GM19455 (cell line): ENCODE measurements around the gene FGF11.
"Not testable (repeated sequence)": the region's sequence is repeated elsewhere in the genome, so short reads cannot be mapped to it uniquely, and the experiment has no call there.

Source experiments
- ATAC-seq: cut with Tn5 transposase; IDR thresholded peaks from one replicate; pipeline ENCODE4 v1.9.1; 2021; ENCODE audit not compliant: unreplicated experiment

Gene FGF11

GRCh38 chr17:7460850-7461660 is 21.7 kb downstream of the FGF11 start:
- ATAC-seq: no peak

DNA sequence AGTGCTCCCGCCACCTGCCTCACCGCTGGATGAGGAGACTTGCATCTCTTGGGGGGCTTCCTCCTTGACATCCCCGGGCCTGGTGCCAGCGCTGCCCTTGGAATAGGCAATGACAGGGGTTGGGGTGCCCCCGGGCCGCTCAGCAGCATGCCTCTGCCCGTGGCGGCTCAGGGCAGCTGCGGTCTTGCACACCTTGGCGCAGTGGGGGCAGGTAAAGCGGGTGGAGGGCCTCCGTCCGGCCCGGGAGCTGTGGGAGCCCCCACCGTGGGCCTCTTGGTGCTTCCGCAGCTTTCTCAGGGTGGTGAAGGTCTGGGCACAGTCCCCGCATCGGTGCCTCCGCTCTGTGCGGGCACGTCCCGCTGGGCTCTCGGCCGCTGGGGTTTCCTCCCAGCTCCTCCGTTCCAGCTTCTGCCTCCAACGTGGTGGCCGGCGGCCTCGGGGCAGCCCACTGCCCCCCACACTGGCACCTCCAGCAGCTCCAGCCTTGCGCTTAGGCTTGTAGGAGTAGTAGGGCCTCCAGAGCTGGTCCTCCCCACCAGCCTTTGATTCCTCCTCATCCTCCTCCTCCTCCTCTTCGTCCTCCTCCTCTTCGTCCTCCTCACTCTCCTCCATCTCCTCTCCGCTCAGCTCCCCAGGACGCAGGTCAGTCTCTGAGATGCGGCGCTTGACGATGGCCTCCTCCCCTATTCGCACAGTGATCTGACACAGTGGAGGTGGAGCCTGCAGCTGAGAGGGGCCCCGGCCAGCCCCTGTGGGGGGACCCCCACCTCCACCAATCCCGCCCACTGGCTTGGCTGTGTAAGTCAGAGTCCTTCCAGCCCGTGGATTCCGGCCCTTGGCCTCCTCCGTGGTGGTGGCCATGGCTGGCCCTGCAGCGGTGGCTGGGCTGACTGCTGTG is 23.4 kb downstream of the FGF11 start:
- no peak for ATAC-seq

GRCh38 chr17:7463372-7463846 is 24.1 kb downstream of the FGF11 start:
- ATAC-seq: no peak

DNA sequence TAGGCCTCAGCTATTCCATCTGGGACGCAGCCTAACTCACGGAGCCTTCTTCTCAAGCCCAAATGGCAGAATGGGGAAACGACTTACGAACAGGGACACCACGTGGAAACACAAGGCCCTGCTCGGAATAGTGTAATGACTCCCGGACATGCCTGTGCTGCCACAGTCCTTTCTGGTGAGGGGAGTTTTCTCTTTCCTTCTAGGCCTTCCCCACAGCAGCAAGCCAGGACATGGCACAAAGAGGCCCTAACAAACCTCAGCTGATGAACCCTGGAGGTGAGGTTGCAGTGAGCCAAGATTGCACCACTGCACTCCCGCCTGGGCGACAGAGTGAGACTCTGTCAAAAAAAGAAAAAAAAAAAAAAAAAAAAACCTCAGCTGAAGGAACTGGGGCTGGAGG is 24.8 kb downstream of the FGF11 start:
- no peak for ATAC-seq

GRCh38 chr17:7465597-7466275 is 26.4 kb downstream of the FGF11 start:
- ATAC-seq: no peak

GRCh38 chr17:7466318-7466638 is 27.0 kb downstream of the FGF11 start:
- no peak for ATAC-seq

DNA sequence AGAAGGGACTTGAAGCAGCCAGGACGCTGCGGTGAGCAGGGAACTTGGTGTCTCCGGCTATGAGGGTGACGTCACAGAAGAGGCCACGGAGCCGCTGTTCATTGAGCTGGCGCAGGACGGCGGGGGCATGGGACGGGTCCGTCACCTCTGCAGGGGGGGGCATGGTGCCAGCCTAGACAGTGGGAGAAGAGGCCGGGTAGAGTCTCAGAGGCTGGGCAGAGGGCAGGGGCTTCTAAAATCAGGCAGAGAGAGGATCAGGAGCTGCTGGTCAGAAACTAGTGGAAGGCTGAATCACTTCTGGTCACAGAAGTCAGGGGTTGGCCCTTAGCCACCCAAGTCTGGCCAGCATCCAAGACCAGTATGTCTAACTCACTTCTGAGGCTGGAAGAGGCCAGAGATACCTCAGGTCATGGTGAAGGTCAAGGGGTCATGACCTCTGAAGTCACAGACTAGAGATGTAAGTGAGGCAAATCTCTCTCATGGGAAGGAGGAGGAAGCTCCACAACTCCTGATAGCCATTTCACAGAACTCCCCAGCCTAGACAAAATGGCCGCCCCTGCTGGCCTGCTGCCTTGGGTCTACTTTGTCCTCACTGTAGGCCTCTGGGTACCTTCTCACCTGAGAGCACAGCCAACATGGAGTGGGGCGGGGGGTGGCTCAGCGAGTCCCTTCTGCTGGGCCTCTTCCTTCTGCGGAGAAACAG is 27.5 kb downstream of the FGF11 start:
- no peak for ATAC-seq

- ATAC-seq: no peak
Observed at GRCh38 chr17:7467498-7467897, 28.2 kb downstream of the FGF11 start.

GRCh38 chr17:7468290-7468689 is 29.0 kb downstream of the FGF11 start:
- ATAC-seq: no peak

DNA sequence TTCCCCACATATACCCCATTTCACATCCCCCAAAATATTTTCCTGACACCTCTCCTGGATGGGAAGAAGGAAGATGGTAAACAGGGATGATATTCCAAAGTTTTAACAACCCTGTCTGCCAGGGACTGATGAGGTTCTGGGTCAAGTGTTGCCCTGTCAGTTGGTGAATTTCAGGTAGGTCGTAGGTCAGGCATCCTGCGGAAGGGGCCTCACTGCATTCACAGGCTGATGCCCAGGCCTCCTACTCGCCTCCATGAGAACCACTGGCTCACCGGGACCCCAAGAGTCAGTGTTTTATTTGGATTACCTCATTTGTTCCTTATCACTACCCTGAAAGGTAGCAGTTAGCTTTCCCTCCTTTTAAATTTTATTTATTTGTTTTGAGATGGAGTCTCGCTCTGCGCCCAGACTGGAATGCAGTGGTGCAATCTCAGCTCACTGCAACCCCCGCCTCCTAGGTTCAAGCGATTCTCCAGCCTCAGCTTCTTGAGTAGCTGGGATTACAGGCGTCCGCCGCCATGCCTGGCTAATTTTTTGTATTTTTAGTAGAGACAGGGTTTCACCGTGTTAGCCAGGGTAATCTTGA is 29.6 kb downstream of the FGF11 start:
- no peak for ATAC-seq

DNA sequence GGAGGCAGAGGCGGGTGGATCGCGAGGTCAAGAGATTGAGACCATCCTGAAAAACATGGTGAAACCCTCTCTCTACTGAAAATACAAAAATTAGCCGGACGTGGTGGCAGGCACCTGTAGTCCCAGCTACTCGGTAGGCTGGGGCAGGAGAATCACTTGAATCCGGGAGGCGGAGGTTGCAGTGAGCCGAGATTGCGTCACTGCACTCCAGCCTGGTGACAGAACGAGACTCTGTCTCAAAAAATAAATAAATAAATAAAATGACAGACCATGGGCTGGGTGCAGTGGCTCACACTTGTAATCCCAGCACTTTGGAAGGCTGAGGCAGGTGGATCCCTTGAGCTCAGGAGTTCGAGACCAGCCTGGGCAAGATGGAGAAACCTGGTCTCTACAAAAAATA is 30.5 kb downstream of the FGF11 start:
- not testable (repeated sequence) for ATAC-seq

DNA sequence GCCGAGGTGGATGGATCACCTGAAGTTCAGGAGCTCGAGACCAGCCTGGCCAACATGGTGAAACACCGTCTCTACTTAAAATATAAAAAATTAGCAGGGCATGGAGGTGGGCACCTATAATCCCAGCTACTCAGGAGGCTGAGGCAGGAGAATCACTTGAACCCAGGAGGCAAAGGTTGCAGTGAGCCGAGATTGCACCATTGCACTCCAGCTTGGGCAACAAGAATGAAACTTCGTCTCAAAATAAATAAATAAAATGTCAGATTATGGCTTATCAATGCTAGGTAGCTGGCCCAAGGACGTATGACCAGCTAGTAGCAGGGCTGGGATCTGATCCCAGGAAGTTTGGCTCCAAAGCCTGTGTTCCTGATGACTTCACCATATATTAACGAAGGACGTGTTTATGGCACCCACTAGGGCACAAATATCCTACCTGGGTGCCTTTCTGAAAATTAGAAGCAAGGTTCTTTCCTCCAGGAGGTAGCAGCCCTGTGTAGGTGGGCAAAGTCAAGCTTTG is 31.2 kb downstream of the FGF11 start:
- ATAC-seq: not testable (repeated sequence)

DNA sequence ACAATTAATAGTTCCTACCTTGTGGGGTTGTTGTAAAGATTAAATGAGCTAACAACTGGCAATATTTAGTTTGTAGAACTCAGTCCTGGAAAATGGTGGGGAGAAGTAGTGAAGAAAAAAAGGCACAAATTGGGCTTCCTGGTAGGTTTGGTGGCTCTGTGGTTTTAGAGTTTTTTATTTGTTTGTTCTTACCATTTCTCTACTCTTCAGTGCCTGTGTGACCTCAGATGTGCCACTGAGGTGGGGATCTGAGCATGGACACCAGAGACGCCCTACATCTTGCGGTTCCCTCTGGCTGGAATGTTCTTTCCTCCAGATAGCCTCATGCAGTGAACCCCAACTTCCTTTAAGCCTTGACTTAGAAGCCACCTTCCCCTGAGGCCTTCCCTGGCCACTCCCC is 32.4 kb downstream of the FGF11 start:
- ATAC-seq: no peak

- not testable (repeated sequence) for ATAC-seq
Observed at GRCh38 chr17:7474767-7475166, 35.5 kb downstream of the FGF11 start.

DNA sequence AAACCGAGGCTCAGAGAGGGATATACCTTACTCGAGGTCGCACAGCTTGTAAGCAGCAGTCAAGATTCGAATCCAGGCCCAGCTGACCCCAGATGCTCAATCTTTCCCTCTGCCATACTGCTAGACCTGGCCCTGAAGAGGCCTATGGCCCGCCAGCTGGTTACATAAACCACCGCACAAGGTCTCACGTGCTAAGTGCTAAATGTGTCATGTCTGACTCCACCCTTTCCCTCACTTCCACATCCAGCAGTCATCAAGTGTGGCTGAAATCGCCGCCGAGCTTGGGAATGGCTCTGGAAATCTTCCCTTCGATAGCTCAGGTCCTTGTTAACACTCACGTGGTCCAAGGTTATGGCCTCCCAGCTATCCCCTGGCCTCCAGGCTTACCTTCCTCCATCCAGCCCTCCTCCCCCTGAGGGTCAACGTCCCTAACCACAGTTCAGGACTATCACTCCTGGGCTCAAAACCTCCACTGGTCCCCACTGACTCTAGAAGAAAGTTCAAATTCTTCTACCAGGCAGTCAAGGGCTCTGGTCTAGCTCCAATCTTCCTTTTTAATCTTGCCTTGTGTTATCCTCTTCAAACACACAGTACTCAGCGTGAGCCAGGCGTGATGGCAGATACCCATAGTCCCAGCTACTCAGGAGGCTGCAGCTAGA is 36.6 kb downstream of the FGF11 start:
- no peak for ATAC-seq

GRCh38 chr17:7476494-7476893 is 37.2 kb downstream of the FGF11 start:
- no peak for ATAC-seq

GRCh38 chr17:7476951-7477350 is 37.6 kb downstream of the FGF11 start:
- ATAC-seq: no peak

- no peak for ATAC-seq
Observed at GRCh38 chr17:7477392-7478275, 38.3 kb downstream of the FGF11 start.
